HG03460 (cell line): Measurements from ENCODE around the gene PACRG.

ENCODE experiments used
- ATAC-seq: cut with Tn5 transposase; IDR thresholded peaks from one replicate; pipeline ENCODE4 v1.9.1; 2021; ENCODE audit not compliant: unreplicated experiment

PACRG gene

DNA sequence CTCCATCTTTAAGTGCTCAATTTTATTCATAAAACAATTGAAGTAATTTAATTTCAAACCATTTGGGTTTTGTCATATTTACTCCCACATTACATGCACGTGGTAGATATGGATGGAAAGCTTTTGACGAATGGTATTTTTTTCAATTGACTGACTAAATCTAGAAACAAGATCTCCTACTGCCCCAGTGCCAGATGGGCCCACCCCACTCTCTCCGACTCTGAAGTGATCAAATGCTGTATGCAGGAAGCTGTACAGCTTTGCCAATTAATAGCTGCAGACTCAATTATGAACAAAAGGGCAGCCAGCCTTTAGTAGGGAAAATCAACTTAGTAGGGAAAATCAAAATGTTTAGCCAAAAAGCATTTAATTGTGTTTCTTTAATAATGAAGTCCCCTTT, 46.2 kb downstream of the PACRG start:
- no peak for ATAC-seq

GRCh38 chr6:162777091-162777490, 49.3 kb downstream of the PACRG start:
- ATAC-seq: no peak

DNA sequence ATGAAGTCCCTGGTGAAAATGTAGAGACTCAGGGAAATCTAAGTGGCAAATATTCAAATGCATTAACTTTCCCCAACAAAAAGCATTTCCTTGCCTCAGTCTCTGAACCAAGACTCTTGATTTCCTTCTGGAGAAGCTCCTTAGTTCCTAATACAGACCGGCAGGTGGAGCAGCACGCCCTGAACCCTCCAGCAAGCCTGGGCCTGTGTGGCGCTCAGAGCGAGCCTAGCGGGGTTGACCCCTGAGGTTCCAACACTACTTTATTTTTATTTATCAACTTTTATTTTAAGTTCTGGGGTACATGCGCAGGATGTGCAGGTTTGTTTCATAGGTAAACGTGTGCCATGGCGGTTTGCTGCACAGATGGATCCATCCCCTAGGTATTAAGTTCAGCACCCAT, 50.8 kb downstream of the PACRG start:
- no peak for ATAC-seq

DNA sequence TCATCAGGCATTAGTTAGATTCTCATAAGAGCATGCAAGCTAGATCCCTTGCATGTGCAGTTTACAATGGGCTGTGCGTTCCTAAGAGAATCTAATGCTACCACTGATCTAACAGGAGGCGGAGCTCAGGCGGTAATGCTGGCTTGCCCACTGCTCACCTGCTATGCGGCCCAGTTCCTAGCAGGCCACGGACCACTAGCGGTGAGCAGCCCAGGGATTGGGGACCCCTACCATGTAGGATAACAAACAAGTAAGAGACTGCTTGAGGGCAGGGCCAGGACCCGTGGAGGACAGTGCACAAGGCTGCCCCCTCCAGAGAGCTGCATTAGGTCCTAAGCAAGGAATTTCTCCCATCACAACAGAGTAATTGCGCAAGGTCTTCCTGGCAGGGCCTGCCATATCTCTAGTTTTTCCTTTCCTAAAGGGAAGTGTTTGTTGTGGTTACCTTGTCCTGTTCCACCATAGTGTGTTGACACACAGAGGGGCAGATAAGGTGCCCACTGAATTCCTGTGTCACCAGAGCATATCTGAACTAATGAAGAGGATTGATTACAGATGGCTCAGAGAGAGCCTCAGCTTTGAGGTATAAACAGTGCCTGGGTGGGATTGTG, 58.0 kb downstream of the PACRG start:
- no peak for ATAC-seq

DNA sequence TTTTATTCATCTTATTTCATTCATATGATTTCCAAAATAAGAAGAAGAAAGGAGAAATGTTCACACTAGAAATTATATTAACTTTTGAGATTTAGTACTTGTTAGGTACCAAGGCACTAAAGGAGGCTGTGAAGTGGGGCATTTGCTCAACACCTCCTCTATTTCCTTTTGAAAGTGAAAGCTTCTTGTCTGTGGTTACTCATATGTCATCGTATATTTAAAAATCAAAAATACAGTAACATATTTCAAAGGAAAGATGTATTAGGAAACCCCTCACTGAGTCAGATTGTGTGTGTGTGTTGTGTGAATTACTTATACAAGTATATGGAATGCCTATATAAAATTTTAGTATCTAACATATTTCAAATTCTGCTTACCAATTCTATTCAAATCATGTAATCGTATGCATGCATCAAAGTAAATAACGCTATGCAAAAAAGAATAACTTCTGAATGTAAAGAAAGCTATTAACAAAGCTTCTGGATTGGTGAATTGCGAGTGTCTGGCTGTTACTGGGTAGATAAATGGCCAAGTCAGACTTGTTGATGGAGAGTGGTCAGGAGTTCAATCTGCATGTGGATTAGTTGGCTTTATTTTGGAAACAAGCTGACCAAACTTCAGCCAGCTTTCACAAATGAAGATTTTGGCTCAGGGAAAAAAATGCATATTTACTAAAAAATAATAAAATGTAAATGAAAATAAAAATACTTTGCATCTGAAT, 70.9 kb downstream of the PACRG start:
- ATAC-seq: no peak

- ATAC-seq: no peak
Measured at GRCh38 chr6:162814426-162814973, 86.7 kb downstream of the PACRG start.

GRCh38 chr6:162817196-162817595, 89.4 kb downstream of the PACRG start:
- no peak for ATAC-seq

DNA sequence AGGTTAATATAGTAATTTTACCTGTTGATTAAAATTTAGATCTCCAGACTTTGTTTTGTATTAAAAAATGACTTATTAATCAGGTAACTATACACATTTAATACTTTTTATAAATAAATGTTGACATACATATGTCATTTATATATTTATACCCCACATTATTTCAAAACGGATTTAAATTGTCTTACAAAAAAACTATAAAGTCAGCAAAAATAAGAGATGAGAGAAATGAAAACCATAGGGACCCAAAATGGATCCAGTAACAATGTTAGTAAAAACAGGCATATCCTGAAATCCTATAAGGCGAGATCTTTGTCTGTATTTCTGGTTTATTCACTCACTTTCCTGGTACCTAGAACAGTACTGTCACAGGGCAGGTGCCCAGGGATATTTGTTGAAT, 91.5 kb downstream of the PACRG start:
- ATAC-seq: no peak

GRCh38 chr6:162821102-162821501, 93.3 kb downstream of the PACRG start:
- no peak for ATAC-seq

DNA sequence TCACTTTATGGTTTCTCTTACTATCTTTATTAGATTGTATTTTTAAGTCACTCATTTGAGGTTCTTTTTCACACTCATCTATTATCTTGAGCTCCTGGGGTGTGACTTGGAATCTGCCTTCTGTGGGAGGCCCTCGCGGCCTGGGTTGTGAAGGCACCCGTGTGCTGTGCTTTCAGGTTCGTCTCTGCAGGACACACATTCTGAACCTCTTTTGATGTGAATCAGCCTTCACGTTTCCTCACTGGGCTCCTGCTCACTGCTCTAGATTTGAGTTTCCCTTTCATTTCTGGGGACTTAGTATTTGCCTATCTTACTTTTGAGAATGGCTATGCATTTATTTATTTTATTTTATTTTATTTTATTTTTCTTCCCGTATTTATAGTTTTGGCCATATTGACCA, 97.8 kb downstream of the PACRG start:
- ATAC-seq: no peak

DNA sequence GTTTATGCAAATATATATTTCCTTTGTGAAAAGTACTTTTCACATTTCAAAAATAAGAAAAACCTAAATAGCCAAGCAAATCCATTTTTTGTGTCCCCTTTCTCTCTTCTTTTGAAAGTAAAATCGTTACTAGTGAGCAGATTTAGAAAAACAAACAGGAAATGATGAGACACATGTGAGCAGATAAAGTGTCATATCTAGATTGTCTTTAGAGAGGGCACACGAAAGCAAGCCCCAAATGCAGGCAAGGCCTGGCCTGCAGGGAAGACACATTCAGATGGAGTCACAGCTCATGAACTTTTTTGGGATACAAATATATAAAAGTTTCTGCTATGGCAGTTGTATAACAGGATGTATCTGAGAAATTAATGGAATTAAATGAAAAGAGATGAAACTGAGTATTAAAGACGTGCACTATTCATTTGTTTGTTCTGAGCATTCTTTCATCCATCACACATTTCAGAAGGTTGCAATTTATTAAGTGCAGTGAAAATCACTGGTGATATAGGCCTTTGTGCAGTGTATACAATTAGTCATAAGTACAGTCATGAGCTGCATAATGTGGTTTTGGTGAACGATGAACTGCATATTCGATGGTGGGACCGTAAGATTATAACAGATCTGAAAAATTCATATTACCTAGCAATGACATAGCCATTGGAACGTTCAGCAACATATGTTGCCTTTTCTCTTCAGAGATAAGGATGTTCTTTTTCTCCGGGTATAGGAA, 101.4 kb downstream of the PACRG start:
- no peak for ATAC-seq

- ATAC-seq: no peak
Measured at GRCh38 chr6:162833776-162834175, 106.0 kb downstream of the PACRG start.

- ATAC-seq: no peak
Measured at GRCh38 chr6:162845972-162846371, 118.2 kb downstream of the PACRG start.

- ATAC-seq: no peak
Measured at GRCh38 chr6:162846723-162847122, 118.9 kb downstream of the PACRG start.

GRCh38 chr6:162849269-162849668, 121.5 kb downstream of the PACRG start:
- ATAC-seq: no peak

DNA sequence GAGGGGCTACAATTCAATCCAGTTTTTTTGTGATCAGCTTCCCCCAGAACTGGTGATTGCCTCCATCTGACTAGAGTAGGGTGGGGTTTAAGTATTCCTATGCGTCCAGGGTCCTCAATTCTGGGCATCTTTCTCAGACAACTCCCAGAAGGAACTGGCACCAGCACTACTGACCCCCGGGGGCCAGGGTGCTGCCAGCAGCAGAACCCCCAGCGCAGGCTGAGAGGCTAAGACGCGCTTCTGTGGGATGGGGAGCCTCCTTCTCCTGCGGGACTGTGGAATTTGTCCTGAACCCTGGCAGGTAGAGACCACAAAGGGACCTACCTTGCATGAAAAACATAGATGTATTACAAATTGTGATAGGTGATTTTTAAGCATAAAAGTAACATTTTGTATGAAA, 124.4 kb downstream of the PACRG start:
- ATAC-seq: no peak

GRCh38 chr6:162852840-162853577, 125.2 kb downstream of the PACRG start:
- ATAC-seq: no peak

- no peak for ATAC-seq
Measured at GRCh38 chr6:162854228-162854627, 126.5 kb downstream of the PACRG start.

- no peak for ATAC-seq
Measured at GRCh38 chr6:162854734-162855191, 127.0 kb downstream of the PACRG start.

DNA sequence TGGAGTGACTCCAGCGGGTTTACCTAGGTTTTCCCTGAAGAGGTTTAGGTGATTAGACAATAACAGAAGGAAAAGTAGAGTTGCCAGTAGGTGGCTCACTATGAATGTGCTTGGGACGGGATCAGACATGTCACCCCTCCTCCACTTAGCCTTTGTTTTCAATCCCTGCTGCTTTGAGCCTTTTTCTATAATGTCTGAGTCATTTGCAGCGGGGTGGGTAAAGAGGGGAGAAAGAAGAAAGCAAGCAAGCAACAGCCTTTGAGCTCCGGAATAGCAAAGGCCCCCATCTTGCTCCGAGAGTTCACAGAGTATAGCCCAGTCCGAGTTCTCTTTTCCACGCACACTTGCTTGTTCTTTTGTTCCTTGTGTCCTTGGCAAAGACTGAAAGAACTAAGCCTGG, 129.1 kb downstream of the PACRG start:
- no peak for ATAC-seq

- no peak for ATAC-seq
Measured at GRCh38 chr6:162857326-162857725, 129.6 kb downstream of the PACRG start.
